OCI-LY1 (cell line): ENCODE results near the gene CIB4.

Experiments used
- H2AFZ ChIP-seq: fragments of 200-600 bp; sonication (generic), shearing (Covaris generic); 2 replicates; pipeline ENCODE4 v1.6.0; 2014; ENCODE audit warnings: antibody characterized with exemption, mild to moderate bottlenecking, low read length
- H3F3A ChIP-seq: fragments of 200-600 bp; sonication (generic), shearing (Covaris generic); 2 replicates; pipeline ENCODE4 v1.6.0; 2014; ENCODE audit warnings: mild to moderate bottlenecking, antibody characterized with exemption, low read length, moderate library complexity; ENCODE audit not compliant: insufficient read depth
- H3K27ac ChIP-seq: fragments of 200-600 bp; sonication (generic); 2 replicates; pipeline ENCODE4 v1.5.1; 2014; ENCODE audit warnings: low read length, mixed run types, mild to moderate bottlenecking, low read depth; ENCODE audit not compliant: poor library complexity, severe bottlenecking
- H3K27me3 ChIP-seq: fragments of 200-600 bp; sonication (generic); 2 replicates; pipeline ENCODE4 v1.6.0; 2014; ENCODE audit warnings: antibody characterized with exemption, mild to moderate bottlenecking, low read length, moderate library complexity; ENCODE audit not compliant: insufficient read depth
- H3K36me3 ChIP-seq: fragments of 200-600 bp; sonication (generic); 2 replicates; pipeline ENCODE4 v1.6.1; 2014; ENCODE audit warnings: mild to moderate bottlenecking, antibody characterized with exemption, low read length, moderate library complexity, mixed read lengths; ENCODE audit not compliant: insufficient read depth
- H3K4me1 ChIP-seq: fragments of 200-600 bp; sonication (generic); 2 replicates; pipeline ENCODE4 v1.5.1; 2014; ENCODE audit warnings: mild to moderate bottlenecking, low read length, moderate library complexity; ENCODE audit not compliant: insufficient read depth, severe bottlenecking
- H3K4me2 ChIP-seq: fragments of 200-600 bp; sonication (generic), shearing (Covaris generic); 2 replicates; pipeline ENCODE4 v1.6.1; 2014; ENCODE audit warnings: low read length
- H3K4me3 ChIP-seq: fragments of 200-600 bp; sonication (generic); 2 replicates; pipeline ENCODE4 v1.5.1; 2014; ENCODE audit warnings: low read length, low read depth, mild to moderate bottlenecking, mixed read lengths; ENCODE audit not compliant: poor library complexity, severe bottlenecking
- H3K79me2 ChIP-seq: fragments of 200-600 bp; shearing (Covaris generic); 2 replicates; pipeline ENCODE4 v1.6.1; 2016; ENCODE audit warnings: mixed run types, low read length, mixed read lengths; ENCODE audit not compliant: insufficient read depth
- H3K9ac ChIP-seq: fragments of 200-600 bp; sonication (generic), shearing (Covaris generic); 2 replicates; pipeline ENCODE4 v1.6.1; 2014; ENCODE audit warnings: mild to moderate bottlenecking, low read length, mixed read lengths
- H3K9me2 ChIP-seq: fragments of 200-600 bp; sonication (generic), shearing (Covaris generic); 2 replicates; pipeline ENCODE4 v1.6.1; 2014; ENCODE audit warnings: low read depth, mild to moderate bottlenecking, low read length, mixed read lengths
- H3K9me3 ChIP-seq: fragments of 200-600 bp; shearing (Covaris generic); 2 replicates; pipeline ENCODE4 v1.6.1; 2014; ENCODE audit warnings: low read length, mixed read lengths
- H4K20me1 ChIP-seq: fragments of 200-600 bp; sonication (generic), shearing (Covaris generic); 2 replicates; pipeline ENCODE4 v1.6.0; 2016; ENCODE audit warnings: mild to moderate bottlenecking, low read length; ENCODE audit not compliant: insufficient read depth
- EZH2 ChIP-seq: fragments of 200-600 bp; sonication (generic), shearing (Covaris generic); IDR thresholded peaks from 2 replicates; pipeline ENCODE4 v1.8.0; 2017; ENCODE audit warnings: borderline replicate concordance, mixed run types, mild to moderate bottlenecking, antibody characterized with exemption, low read length, moderate library complexity, mixed read lengths
- TF ChIP-seq, protein P1 (sequence below): fragments of 200-600 bp; sonication (generic), shearing (Covaris generic); IDR thresholded peaks from 2 replicates; pipeline ENCODE4 v1.5.1; 2017; ENCODE audit warnings: mild to moderate bottlenecking, antibody characterized with exemption, low read length, moderate library complexity, mixed read lengths

The CIB4 gene

DNA sequence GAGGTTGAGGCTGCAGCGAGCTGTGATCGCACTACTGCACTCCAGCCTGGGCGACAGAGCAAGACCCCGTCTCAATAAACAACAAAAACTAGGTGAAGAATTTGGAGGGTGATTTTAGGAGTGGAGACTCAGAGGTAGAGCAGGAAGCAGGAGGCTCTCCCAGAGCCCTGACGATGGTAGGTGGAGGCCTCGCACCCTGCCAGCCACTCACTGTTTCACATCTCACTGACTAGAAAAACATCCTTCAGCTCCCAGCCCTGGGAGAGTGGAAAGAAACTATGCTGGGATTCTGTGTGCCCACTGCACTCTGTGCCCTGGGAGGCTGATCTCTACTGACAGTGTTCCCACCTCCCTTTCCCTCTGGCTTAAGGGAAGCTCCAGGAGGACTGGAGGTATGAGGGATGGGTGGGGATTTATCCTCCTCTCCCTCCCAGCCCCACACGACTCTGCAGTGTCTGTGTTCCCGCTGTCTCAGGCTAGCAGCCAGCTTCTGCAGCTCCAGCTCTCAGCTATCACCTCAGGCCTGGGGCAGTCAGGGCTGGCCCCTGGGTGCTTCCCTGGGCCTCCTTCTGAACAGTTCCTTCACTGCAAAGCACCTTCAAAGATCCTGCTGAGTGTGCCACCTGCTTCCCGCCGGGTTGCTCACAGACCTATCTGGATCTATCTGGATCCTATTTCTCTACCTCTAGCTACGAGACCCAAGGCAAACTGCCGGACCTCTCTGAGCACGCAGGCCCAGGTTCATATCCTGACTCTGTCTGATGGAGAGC lies 9.6 kb downstream of the CIB4 start:
- no peaks in the 10 kb centered on the region for H3K27me3 ChIP-seq
- H4K20me1 ChIP-seq: no peaks in the 10 kb centered on the region
- no peaks in the 10 kb centered on the region for H3K79me2 ChIP-seq

DNA sequence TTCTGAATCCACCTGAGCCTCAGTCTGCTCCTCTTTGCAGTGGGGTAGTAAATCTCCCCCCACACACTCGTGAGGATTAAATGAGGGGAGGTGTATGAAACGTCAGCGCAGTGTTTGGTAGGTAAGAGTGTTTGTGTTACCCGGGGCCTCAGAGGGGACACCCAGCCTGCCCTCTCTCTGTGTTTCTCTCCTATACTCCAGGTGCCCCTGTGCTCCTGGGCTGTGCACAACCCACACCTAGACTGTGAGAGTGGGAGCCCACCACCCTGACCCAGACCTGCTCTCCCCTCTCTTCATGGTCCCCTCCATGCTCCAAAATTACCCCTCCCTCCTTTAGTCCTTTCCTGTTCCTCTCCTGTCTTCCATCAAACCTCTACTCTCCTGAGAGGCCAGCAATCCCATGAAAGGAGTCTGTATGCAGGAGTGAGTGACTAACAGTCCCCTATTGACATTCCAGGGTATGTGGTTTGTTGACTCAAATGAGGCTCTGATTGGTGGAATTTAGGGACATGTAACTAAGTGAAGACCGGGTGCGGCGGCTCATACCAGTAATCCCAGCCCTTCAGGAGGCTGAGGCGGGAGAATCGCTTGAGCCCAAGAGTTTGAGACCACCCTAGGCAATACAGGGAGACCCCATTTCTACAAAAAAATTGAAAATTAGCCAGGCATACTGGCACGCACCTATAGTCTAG lies 10.4 kb downstream of the CIB4 start:
- H3K4me1 ChIP-seq: no peaks in the 10 kb centered on the region
- H3K9me3 ChIP-seq: no peaks in the 10 kb centered on the region
- no peaks in the 10 kb centered on the region for H3K27me3 ChIP-seq
- no peak overlapping the region for H3K27ac ChIP-seq
- no peak overlapping the region for H3K4me2 ChIP-seq
- no peak overlapping the region for H2AFZ ChIP-seq
- H3K36me3 ChIP-seq: no peaks in the 10 kb centered on the region
- no peaks in the 10 kb centered on the region for H3F3A ChIP-seq
- TF ChIP-seq, protein P1, sequence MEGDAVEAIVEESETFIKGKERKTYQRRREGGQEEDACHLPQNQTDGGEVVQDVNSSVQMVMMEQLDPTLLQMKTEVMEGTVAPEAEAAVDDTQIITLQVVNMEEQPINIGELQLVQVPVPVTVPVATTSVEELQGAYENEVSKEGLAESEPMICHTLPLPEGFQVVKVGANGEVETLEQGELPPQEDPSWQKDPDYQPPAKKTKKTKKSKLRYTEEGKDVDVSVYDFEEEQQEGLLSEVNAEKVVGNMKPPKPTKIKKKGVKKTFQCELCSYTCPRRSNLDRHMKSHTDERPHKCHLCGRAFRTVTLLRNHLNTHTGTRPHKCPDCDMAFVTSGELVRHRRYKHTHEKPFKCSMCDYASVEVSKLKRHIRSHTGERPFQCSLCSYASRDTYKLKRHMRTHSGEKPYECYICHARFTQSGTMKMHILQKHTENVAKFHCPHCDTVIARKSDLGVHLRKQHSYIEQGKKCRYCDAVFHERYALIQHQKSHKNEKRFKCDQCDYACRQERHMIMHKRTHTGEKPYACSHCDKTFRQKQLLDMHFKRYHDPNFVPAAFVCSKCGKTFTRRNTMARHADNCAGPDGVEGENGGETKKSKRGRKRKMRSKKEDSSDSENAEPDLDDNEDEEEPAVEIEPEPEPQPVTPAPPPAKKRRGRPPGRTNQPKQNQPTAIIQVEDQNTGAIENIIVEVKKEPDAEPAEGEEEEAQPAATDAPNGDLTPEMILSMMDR: no peak
- no peak for TF ChIP-seq EZH2
- no peaks in the 10 kb centered on the region for H3K79me2 ChIP-seq
- no peak overlapping the region for H3K9ac ChIP-seq
- no peaks in the 10 kb centered on the region for H4K20me1 ChIP-seq
- H3K4me3 ChIP-seq: no peak overlapping the region
- H3K9me2 ChIP-seq: no peaks in the 10 kb centered on the region

More for the DNA sequence above, 9.6 kb downstream of the CIB4 start:
- H3K9ac ChIP-seq: no peak overlapping the region
- no peaks in the 10 kb centered on the region for H3K9me3 ChIP-seq
- no peak overlapping the region for H3K4me3 ChIP-seq
- TF ChIP-seq, protein P1: no peak
- TF ChIP-seq EZH2: no peak
- H3F3A ChIP-seq: no peaks in the 10 kb centered on the region
- no peaks in the 10 kb centered on the region for H3K4me1 ChIP-seq
- H3K36me3 ChIP-seq: no peaks in the 10 kb centered on the region
- H3K4me2 ChIP-seq: no peak overlapping the region
- no peak overlapping the region for H3K27ac ChIP-seq
- no peaks in the 10 kb centered on the region for H3K9me2 ChIP-seq
- no peak overlapping the region for H2AFZ ChIP-seq

DNA sequence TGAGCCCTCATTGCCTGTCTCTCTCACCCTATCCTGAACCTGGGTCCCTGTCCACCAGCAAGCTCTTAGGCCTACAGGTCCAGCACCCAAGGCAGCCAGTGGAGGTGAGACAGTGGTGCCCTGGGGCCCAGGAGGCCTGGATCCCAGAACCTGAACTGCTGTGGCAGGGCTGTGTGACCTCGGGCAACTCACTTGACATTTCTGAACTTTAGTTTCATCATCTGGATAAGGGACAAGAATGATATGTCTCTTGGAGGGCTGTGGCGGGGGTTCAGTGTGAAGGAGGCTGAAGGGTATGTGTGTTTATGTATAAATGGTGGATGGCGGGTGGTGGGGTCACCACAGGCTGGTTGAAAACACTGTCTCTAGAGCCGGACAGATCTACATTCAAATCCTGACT lies 10.9 kb downstream of the CIB4 start:
- no peak overlapping the region for H3K9ac ChIP-seq

More for the DNA sequence above, 10.9 kb downstream of the CIB4 start:
- Histone ChIP-seq H3K4me2 (no peak overlapping the region), H3F3A (no peaks in the 10 kb centered on the region), H2AFZ (no peak overlapping the region), H3K27ac (no peak overlapping the region), H3K36me3 (no peaks in the 10 kb centered on the region), H3K9me2 (no peaks in the 10 kb centered on the region), H3K9me3 (no peaks in the 10 kb centered on the region), H3K27me3 (no peaks in the 10 kb centered on the region), H3K4me1 (no peaks in the 10 kb centered on the region), H3K4me3 (no peak overlapping the region), H3K79me2 (no peaks in the 10 kb centered on the region), H4K20me1 (no peaks in the 10 kb centered on the region)
- TF ChIP-seq EZH2: no peak
- TF ChIP-seq, protein P1: no peak
